ENCODE results near the gene CRIM1. TPM values are rescaled to one million over a fixed set of nuclear protein-coding genes. Genes with fewer than 3 reads are reported as not detected.

The CRIM1 gene
- total RNA-seq, 1 donor from 2014 or later = 61.8 TPM

DNA sequence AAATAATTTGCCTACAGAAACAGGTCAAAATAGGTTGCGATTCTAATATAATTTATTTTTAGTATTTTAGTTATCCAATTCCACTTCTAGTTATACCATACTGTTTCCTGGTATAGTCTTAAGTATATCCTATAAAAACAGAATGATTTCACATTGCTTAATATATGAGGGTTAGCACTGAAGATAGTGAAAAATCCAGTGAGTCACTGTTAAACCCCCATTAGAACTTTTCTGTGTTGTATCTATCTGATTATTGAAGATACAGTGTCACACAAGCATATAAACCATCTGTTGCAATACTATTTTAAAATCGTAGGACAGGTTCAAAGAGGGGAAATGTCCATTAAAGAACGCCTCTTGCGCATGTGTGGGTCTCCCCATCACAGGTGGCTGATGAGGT, 132.4 kb downstream of the CRIM1 start:
- H3K36me3 Mint-ChIP-seq = peaks cover 13% of the 10 kb centered on the region
- H3K4me1 Mint-ChIP-seq = peaks cover 74% of the 10 kb centered on the region
- no peaks in the 10 kb centered on the region for H3K9me3 Mint-ChIP-seq
- no peaks in the 10 kb centered on the region for H3K27me3 Mint-ChIP-seq (ENCODE audit: low read depth)
- TF ChIP-seq, protein P1, sequence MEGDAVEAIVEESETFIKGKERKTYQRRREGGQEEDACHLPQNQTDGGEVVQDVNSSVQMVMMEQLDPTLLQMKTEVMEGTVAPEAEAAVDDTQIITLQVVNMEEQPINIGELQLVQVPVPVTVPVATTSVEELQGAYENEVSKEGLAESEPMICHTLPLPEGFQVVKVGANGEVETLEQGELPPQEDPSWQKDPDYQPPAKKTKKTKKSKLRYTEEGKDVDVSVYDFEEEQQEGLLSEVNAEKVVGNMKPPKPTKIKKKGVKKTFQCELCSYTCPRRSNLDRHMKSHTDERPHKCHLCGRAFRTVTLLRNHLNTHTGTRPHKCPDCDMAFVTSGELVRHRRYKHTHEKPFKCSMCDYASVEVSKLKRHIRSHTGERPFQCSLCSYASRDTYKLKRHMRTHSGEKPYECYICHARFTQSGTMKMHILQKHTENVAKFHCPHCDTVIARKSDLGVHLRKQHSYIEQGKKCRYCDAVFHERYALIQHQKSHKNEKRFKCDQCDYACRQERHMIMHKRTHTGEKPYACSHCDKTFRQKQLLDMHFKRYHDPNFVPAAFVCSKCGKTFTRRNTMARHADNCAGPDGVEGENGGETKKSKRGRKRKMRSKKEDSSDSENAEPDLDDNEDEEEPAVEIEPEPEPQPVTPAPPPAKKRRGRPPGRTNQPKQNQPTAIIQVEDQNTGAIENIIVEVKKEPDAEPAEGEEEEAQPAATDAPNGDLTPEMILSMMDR (IDR thresholded peaks at IDR 0.05; ENCODE audit: unreplicated experiment) = no peak
- no peak overlapping the region for H3K4me3 Mint-ChIP-seq
- no peak for DNase-seq (ENCODE audit: low spot score in 2 of 2, unreplicated experiment in 2 of 2)
- H3K27ac Mint-ChIP-seq = peak overlapping the region; percentile 95

DNA sequence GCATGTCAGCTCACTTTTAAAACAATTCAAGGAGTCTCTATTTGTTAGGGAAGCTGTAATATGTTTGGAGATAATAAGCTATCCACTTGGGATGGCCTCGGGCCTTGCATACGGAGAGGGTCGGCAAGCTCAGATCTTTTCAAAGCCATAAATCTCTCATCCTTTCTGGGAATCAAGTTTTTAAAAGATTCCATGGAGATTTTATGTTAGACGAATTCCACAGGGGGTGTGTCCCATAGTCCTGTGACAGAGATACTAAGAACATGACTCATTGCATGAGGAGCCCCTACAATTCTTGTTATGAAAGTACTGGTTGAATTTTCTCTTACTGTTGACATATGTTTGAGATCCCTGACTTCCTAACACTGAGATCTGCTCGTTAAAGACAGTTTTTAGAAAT, 133.7 kb downstream of the CRIM1 start:
- H3K27me3 Mint-ChIP-seq (ENCODE audit: low read depth) = no peaks in the 10 kb centered on the region
- peak overlapping the region; percentile 95 for H3K27ac Mint-ChIP-seq
- peaks cover 2% of the 10 kb centered on the region for H3K36me3 Mint-ChIP-seq
- peaks cover 75% of the 10 kb centered on the region for H3K4me1 Mint-ChIP-seq
- TF ChIP-seq, protein P1 (IDR thresholded peaks at IDR 0.05; ENCODE audit: unreplicated experiment) = no peak
- no peak overlapping the region for H3K4me3 Mint-ChIP-seq
- H3K9me3 Mint-ChIP-seq = no peaks in the 10 kb centered on the region
- DNase-seq (ENCODE audit: low spot score in 2 of 2, unreplicated experiment in 2 of 2) = no peak

DNA sequence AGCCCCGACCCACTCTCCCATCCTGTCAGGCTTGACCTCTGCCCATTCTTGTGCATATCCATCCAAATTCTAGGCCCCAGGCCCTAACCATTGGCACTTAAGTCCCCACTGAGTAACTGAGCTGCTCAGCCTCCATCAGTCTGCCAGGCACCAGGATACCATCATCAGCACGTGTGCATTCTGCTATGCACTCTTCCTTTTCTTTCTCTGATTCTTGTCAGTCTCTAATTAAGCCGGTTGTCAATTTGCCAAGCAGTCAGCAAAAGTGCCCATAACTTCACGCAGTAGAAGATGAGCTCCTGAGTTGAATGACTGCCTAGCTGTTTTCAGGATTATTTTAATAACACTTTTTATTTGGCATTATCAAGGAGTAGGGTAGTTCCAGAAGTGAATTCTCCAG, 135.2 kb downstream of the CRIM1 start:
- Mint-ChIP-seq H3K27me3 (ENCODE audit: low read depth) (no peaks in the 10 kb centered on the region), H3K27ac (peak overlapping the region; percentile 13), H3K9me3 (no peaks in the 10 kb centered on the region), H3K36me3 (peaks cover 2% of the 10 kb centered on the region), H3K4me1 (peaks cover 62% of the 10 kb centered on the region), H3K4me3 (no peak overlapping the region)
- TF ChIP-seq, protein P1 (IDR thresholded peaks at IDR 0.05; ENCODE audit: unreplicated experiment) = no peak
- DNase-seq (ENCODE audit: low spot score in 2 of 2, unreplicated experiment in 2 of 2) = no peak

DNA sequence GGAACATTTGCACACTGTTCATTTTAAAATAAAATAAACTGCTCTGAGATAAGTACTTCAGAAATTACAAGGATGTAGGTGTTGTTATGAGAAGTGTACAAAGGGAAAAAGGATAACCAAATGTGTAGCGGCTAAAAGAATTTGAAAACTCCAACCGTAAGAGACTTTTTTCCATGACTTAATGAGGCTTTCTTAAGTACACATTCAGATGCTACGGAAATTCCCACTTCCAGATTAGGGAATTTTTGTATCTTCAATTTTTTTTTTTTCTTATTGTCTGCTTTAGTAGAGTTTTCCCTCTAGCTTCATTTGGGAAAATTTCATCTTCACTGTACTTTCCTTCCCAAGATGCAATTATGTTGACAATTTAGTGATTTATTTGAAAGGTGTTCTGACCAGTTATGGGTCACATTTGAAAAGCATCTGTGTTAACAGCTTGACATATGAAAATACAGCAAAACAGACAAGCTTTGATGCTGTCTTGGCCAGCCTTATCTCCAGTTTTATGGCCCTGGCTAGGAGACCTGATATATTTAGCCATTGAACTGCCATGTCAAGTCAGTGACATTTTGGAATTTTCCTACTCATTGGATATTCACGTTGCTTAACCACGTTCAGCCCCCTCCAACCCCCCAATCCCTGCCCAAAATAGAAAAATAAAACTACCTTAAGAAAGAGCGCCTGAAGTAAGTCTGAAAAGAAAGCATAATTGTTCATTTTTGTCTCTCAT, 136.8 kb downstream of the CRIM1 start:
- Mint-ChIP-seq H3K27ac (peak overlapping the region; percentile 92), H3K4me1 (peaks cover 46% of the 10 kb centered on the region), H3K27me3 (ENCODE audit: low read depth) (no peaks in the 10 kb centered on the region), H3K36me3 (peaks cover 2% of the 10 kb centered on the region), H3K4me3 (no peak overlapping the region), H3K9me3 (no peaks in the 10 kb centered on the region)
- TF ChIP-seq, protein P1 (IDR thresholded peaks at IDR 0.05; ENCODE audit: unreplicated experiment) = no peak
- no peak for DNase-seq (ENCODE audit: low spot score in 2 of 2, unreplicated experiment in 2 of 2)

DNA sequence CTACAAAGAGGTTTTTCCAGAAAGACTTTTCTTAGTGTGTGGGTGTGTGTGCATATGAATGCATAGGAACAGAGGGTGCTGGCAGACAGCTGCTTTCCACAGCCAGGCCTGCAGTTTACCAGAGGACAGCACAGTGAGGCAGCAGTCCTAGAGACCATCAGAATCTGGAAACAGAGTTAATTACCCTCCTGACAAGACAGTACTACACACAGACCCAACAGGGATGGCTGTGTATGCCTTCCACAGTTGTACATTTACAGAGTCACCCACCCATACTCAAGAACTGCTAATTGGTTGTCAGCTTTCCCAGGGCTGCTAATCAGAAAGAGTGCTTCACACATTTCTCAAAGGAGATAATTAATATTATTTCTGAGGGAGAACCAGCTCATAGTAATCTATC, 137.7 kb downstream of the CRIM1 start:
- no peak for DNase-seq (ENCODE audit: low spot score in 2 of 2, unreplicated experiment in 2 of 2)
- no peak overlapping the region for H3K4me3 Mint-ChIP-seq
- peaks cover 2% of the 10 kb centered on the region for H3K36me3 Mint-ChIP-seq
- H3K4me1 Mint-ChIP-seq = peaks cover 42% of the 10 kb centered on the region
- peak overlapping the region; percentile 92 for H3K27ac Mint-ChIP-seq
- no peaks in the 10 kb centered on the region for H3K27me3 Mint-ChIP-seq (ENCODE audit: low read depth)
- TF ChIP-seq, protein P1 (IDR thresholded peaks at IDR 0.05; ENCODE audit: unreplicated experiment) = no peak
- H3K9me3 Mint-ChIP-seq = no peaks in the 10 kb centered on the region
